ES-I3 (cell line): ENCODE results near the gene RAB27A.

Experiments used
- H3K36me3 ChIP-seq: 2 replicates; pipeline ENCODE4 v1.6.1; 2013; ENCODE audit warnings: mild to moderate bottlenecking, low read length, control low read depth, moderate library complexity; ENCODE audit not compliant: insufficient read depth
- H3K4me1 ChIP-seq: 2 replicates; pipeline ENCODE4 v1.6.1; 2013; ENCODE audit warnings: mild to moderate bottlenecking, control low read depth, low read length; ENCODE audit not compliant: insufficient read depth
- H3K9ac ChIP-seq: 2 replicates; pipeline ENCODE4 v1.6.1; 2013; ENCODE audit warnings: low read depth, mild to moderate bottlenecking, low read length, moderate library complexity
- H3K9me3 ChIP-seq: 2 replicates; pipeline ENCODE4 v1.6.1; 2013; ENCODE audit warnings: mild to moderate bottlenecking, low read length, moderate library complexity; ENCODE audit not compliant: control insufficient read depth, insufficient read depth

RAB27A gene

GRCh38 chr15:55197362-55197705 is 92.3 kb downstream of the RAB27A start:
- H3K36me3 ChIP-seq = no peaks in the 10 kb centered on the region; the same call in 1 of the 2 replicates
- H3K4me1 ChIP-seq = no peaks in the 10 kb centered on the region
- peak overlapping the region; percentile 87 for H3K9ac ChIP-seq
- H3K9me3 ChIP-seq = no peaks in the 10 kb centered on the region; the same call in 1 of the 2 replicates

GRCh38 chr15:55196458-55197361 is 92.9 kb downstream of the RAB27A start, which contains the start of gene RSL24D1:
Gene RSL24D1 (minus strand): TSS chr15:55196941. CDS start chr15:55196890, 51 bp downstream.
- Histone ChIP-seq H3K9me3 (no peaks in the 10 kb centered on the region; the same call in 1 of the 2 replicates), H3K4me1 (no peaks in the 10 kb centered on the region), H3K9ac (peak within 1 kb of the TSS; percentile 87), H3K36me3 (peaks cover 3% of the 10 kb centered on the region; the same call in 1 of the 2 replicates)

- Histone ChIP-seq H3K9me3 (no peaks in the 10 kb centered on the region; the same call in 1 of the 2 replicates), H3K36me3 (peaks cover 6% of the 10 kb centered on the region), H3K4me1 (no peaks in the 10 kb centered on the region), H3K9ac (peak overlapping the region; percentile 87)
These were observed 93.6 kb downstream of the RAB27A start for GRCh38 chr15:55195996-55196395.

- no peaks in the 10 kb centered on the region for H3K4me1 ChIP-seq
- H3K9ac ChIP-seq = no peak overlapping the region
- H3K9me3 ChIP-seq = no peaks in the 10 kb centered on the region; the same call in 1 of the 2 replicates
- peaks cover 6% of the 10 kb centered on the region for H3K36me3 ChIP-seq
These were observed 95.4 kb downstream of the RAB27A start for GRCh38 chr15:55194256-55194655.

GRCh38 chr15:55186331-55186730 is 103.3 kb downstream of the RAB27A start:
- Histone ChIP-seq H3K4me1 (no peaks in the 10 kb centered on the region), H3K9ac (no peak overlapping the region), H3K36me3 (peaks cover 4% of the 10 kb centered on the region; the same call in 1 of the 2 replicates), H3K9me3 (no peaks in the 10 kb centered on the region)

- Histone ChIP-seq H3K4me1 (no peaks in the 10 kb centered on the region), H3K9ac (no peak overlapping the region), H3K9me3 (no peaks in the 10 kb centered on the region), H3K36me3 (peaks cover 5% of the 10 kb centered on the region; the same call in 1 of the 2 replicates)
These were observed 105.9 kb downstream of the RAB27A start for GRCh38 chr15:55183679-55184078.

GRCh38 chr15:55179141-55179540 is 110.5 kb downstream of the RAB27A start:
- Histone ChIP-seq H3K4me1 (no peaks in the 10 kb centered on the region), H3K36me3 (peaks cover 5% of the 10 kb centered on the region; the same call in 1 of the 2 replicates), H3K9me3 (no peaks in the 10 kb centered on the region), H3K9ac (no peak overlapping the region)

- Histone ChIP-seq H3K36me3 (no peaks in the 10 kb centered on the region; the same call in 1 of the 2 replicates), H3K4me1 (no peaks in the 10 kb centered on the region)
These were observed 119.3 kb downstream of the RAB27A start for GRCh38 chr15:55170361-55170760.

GRCh38 chr15:55168350-55168974 is 121.2 kb downstream of the RAB27A start:
- Histone ChIP-seq H3K36me3 (no peaks in the 10 kb centered on the region; the same call in 1 of the 2 replicates), H3K4me1 (no peaks in the 10 kb centered on the region), H3K9me3 (no peaks in the 10 kb centered on the region), H3K9ac (no peak overlapping the region)

More at GRCh38 chr15:55170361-55170760, 119.3 kb downstream of the RAB27A start:
- no peaks in the 10 kb centered on the region for H3K9me3 ChIP-seq
- H3K9ac ChIP-seq = no peak overlapping the region

- Histone ChIP-seq H3K36me3 (no peaks in the 10 kb centered on the region), H3K9ac (no peak overlapping the region), H3K4me1 (no peaks in the 10 kb centered on the region), H3K9me3 (no peaks in the 10 kb centered on the region)
These were observed 125.3 kb downstream of the RAB27A start for GRCh38 chr15:55164284-55164683.
